ENCODE measurements around the gene ARHGAP6.

ARHGAP6 gene

GRCh38 chrX:11665168-11666111, at the start of gene ARHGAP6:
Gene ARHGAP6, minus strand, starts transcription at chrX:11665920. Its CDS starts 1,092 bp downstream, at chrX:11664828.
- no peaks in the 10 kb centered on the region for H4K20me1 ChIP-seq
- H3K27me3 ChIP-seq: peaks cover 70 to 99% (median 91%) of the 10 kb centered on the region in 11 experiments
- no peak within 1 kb of the TSS for H3K4me2 ChIP-seq
- H3K9ac ChIP-seq: no peak within 1 kb of the TSS
- no peaks in the 10 kb centered on the region for H3K36me3 ChIP-seq
- no peak within 1 kb of the TSS for H3K4me3 ChIP-seq
- no peak for TF ChIP-seq Cebpa-rat (IDR thresholded peaks at IDR 0.05)
- no peaks in the 10 kb centered on the region for H3K4me1 ChIP-seq
- H3K27ac ChIP-seq: no peak within 1 kb of the TSS
- H3K9me3 ChIP-seq (replicated peaks in 1 of 11): peaks cover 22 to 48% (median 30%) of the 10 kb centered on the region in 11 experiments

GRCh38 chrX:11704725-11705495, 39.2 kb upstream of the ARHGAP6 start:
- H3K36me3 ChIP-seq: no peaks in the 10 kb centered on the region
- H3K27me3 ChIP-seq: peaks cover 58 to 70% (median 64%) of the 10 kb centered on the region in 11 experiments
- TF ChIP-seq Cebpa-rat (IDR thresholded peaks at IDR 0.05): no peak

GRCh38 chrX:11703855-11704254, 38.1 kb upstream of the ARHGAP6 start:
- H4K20me1 ChIP-seq: peaks cover 0 to 3% (median 0%) of the 10 kb centered on the region in 11 experiments; a peak in 4 of 22 replicates
- H3K27ac ChIP-seq: no peak overlapping the region
- no peaks in the 10 kb centered on the region for H3K4me1 ChIP-seq
- H3K9me3 ChIP-seq (replicated peaks in 1 of 11): no peaks in the 10 kb centered on the region
- H3K36me3 ChIP-seq: no peaks in the 10 kb centered on the region
- no peak overlapping the region for H3K4me3 ChIP-seq
- no peak overlapping the region for H3K9ac ChIP-seq
- H3K27me3 ChIP-seq: peaks cover 68 to 81% (median 75%) of the 10 kb centered on the region in 11 experiments
- no peak for TF ChIP-seq Cebpa-rat (IDR thresholded peaks at IDR 0.05)
- no peak overlapping the region for H3K4me2 ChIP-seq

More at GRCh38 chrX:11704725-11705495, 39.2 kb upstream of the ARHGAP6 start:
- no peaks in the 10 kb centered on the region for H3K9me3 ChIP-seq (replicated peaks in 1 of 11)
- no peak overlapping the region for H3K27ac ChIP-seq
- H3K9ac ChIP-seq: no peak overlapping the region
- H4K20me1 ChIP-seq: no peaks in the 10 kb centered on the region; a peak in 3 of 22 replicates
- H3K4me1 ChIP-seq: no peaks in the 10 kb centered on the region
- no peak overlapping the region for H3K4me2 ChIP-seq
- no peak overlapping the region for H3K4me3 ChIP-seq

- Histone ChIP-seq H3K9ac (no peak overlapping the region), H3K4me1 (no peaks in the 10 kb centered on the region), H3K27ac (no peak overlapping the region), H3K9me3 (replicated peaks in 1 of 11) (no peaks in the 10 kb centered on the region), H4K20me1 (peaks cover 0 to 3% (median 0%) of the 10 kb centered on the region in 11 experiments; a peak in 4 of 22 replicates), H3K4me2 (no peak overlapping the region), H3K36me3 (no peaks in the 10 kb centered on the region), H3K27me3 (peaks cover 76 to 88% (median 82%) of the 10 kb centered on the region in 11 experiments), H3K4me3 (no peak overlapping the region)
- no peak for TF ChIP-seq Cebpa-rat (IDR thresholded peaks at IDR 0.05)
These were observed 37.4 kb upstream of the ARHGAP6 start for GRCh38 chrX:11702965-11703631.

GRCh38 chrX:11702420-11702819, 36.7 kb upstream of the ARHGAP6 start:
- Histone ChIP-seq H3K4me1 (no peaks in the 10 kb centered on the region), H3K9ac (no peak overlapping the region), H4K20me1 (peaks cover 0 to 3% (median 0%) of the 10 kb centered on the region in 11 experiments; a peak in 4 of 22 replicates), H3K27me3 (peaks cover 82 to 95% (median 89%) of the 10 kb centered on the region in 11 experiments), H3K4me3 (no peak overlapping the region), H3K9me3 (replicated peaks in 1 of 11) (no peaks in the 10 kb centered on the region), H3K36me3 (no peaks in the 10 kb centered on the region), H3K4me2 (no peak overlapping the region), H3K27ac (no peak overlapping the region)
- no peak for TF ChIP-seq Cebpa-rat (IDR thresholded peaks at IDR 0.05)

GRCh38 chrX:11698702-11699101, 33.0 kb upstream of the ARHGAP6 start:
- no peak overlapping the region for H3K9ac ChIP-seq
- no peaks in the 10 kb centered on the region for H3K36me3 ChIP-seq
- TF ChIP-seq Cebpa-rat (IDR thresholded peaks at IDR 0.05): no peak
- no peaks in the 10 kb centered on the region for H3K4me1 ChIP-seq
- no peak overlapping the region for H3K4me2 ChIP-seq
- H4K20me1 ChIP-seq: peaks cover 0 to 3% (median 0%) of the 10 kb centered on the region in 11 experiments; a peak in 2 of 22 replicates
- H3K27me3 ChIP-seq: peaks cover 87 to 100% (median 98%) of the 10 kb centered on the region in 11 experiments
- H3K4me3 ChIP-seq: no peak overlapping the region
- no peaks in the 10 kb centered on the region for H3K9me3 ChIP-seq (replicated peaks in 1 of 11)
- H3K27ac ChIP-seq: no peak overlapping the region

GRCh38 chrX:11688201-11688600, 22.5 kb upstream of the ARHGAP6 start:
- H3K27ac ChIP-seq: no peak overlapping the region
- H3K4me1 ChIP-seq: no peaks in the 10 kb centered on the region
- H3K9ac ChIP-seq: no peak overlapping the region
- H3K36me3 ChIP-seq: no peaks in the 10 kb centered on the region
- H4K20me1 ChIP-seq: peaks cover 0 to 8% (median 0%) of the 10 kb centered on the region in 11 experiments; a peak in 1 of 22 replicates
- peak overlapping the region in 2 of 11 experiments; percentile 9 to 24; a peak in 1 of 22 replicates for H3K4me2 ChIP-seq
- H3K4me3 ChIP-seq: no peak overlapping the region
- TF ChIP-seq Cebpa-rat (IDR thresholded peaks at IDR 0.05): no peak
- H3K9me3 ChIP-seq (replicated peaks in 1 of 11): peaks cover 0 to 25% (median 0%) of the 10 kb centered on the region in 11 experiments; a peak in 6 of 22 replicates
- peaks cover 77 to 99% (median 96%) of the 10 kb centered on the region in 11 experiments for H3K27me3 ChIP-seq

GRCh38 chrX:11687157-11687556, 21.4 kb upstream of the ARHGAP6 start:
- Histone ChIP-seq H3K27ac (no peak overlapping the region), H3K4me2 (no peak overlapping the region), H3K9ac (no peak overlapping the region), H3K4me3 (no peak overlapping the region), H3K9me3 (replicated peaks in 1 of 11) (peaks cover 0 to 21% (median 0%) of the 10 kb centered on the region in 11 experiments; a peak in 6 of 22 replicates), H3K4me1 (no peaks in the 10 kb centered on the region), H4K20me1 (peaks cover 0 to 8% (median 0%) of the 10 kb centered on the region in 11 experiments; a peak in 1 of 22 replicates), H3K27me3 (peaks cover 75 to 99% (median 93%) of the 10 kb centered on the region in 11 experiments), H3K36me3 (no peaks in the 10 kb centered on the region)
- no peak for TF ChIP-seq Cebpa-rat (IDR thresholded peaks at IDR 0.05)
